Stomach (tissue), 9 donors: Measurements from ENCODE around the gene INPP5J. TPM values are rescaled to one million over a fixed set of nuclear protein-coding genes. Genes with fewer than 3 reads are reported as not detected.

Source experiments
- DNase-seq, 2 donors: peaks; one replicate each; pipeline versions ENCODE4 v3.0.0 to v3.0.0-alpha.2; 2013 to 2019
- H3K27ac ChIP-seq, 5 donors: fragments of 200-600 bp in 4 of 5; sonication (generic) in 4 of 5; one replicate each; pipeline ENCODE4 v1.5.1; 2013 to 2019; ENCODE audit warnings: mild to moderate bottlenecking in 1 of 5, moderate library complexity in 1 of 5
- H3K27me3 ChIP-seq, 3 donors: fragments of 200-600 bp; sonication (generic); one replicate each; pipeline ENCODE4 v1.5.1; 2017 to 2019; ENCODE audit warnings: mixed run types in 1 of 3
- H3K36me3 ChIP-seq, 4 donors: fragments of 200-600 bp; sonication (generic); 1 replicate in 3 of 4; 2 replicates in 1 of 4; pipeline ENCODE4 v1.5.1; 2016 to 2019
- H3K4me1 ChIP-seq, 4 donors: fragments of 200-600 bp; sonication (generic); one replicate each; pipeline ENCODE4 v1.5.1; 2016 to 2019
- H3K4me3 ChIP-seq, 4 donors: fragments of 200-600 bp; sonication (generic) in 3 of 4; one replicate each; pipeline ENCODE4 v1.5.1; 2016 to 2019; ENCODE audit warnings: mild to moderate bottlenecking in 1 of 4
- H3K9me3 ChIP-seq, 4 donors: fragments of 200-600 bp; sonication (generic); one replicate each; pipeline ENCODE4 v1.5.1; 2016 to 2019
- EP300 ChIP-seq: sonication (generic); formaldehyde crosslinking; IDR thresholded peaks from one replicate; pipeline ENCODE4 v1.6.1; 2017; ENCODE audit warnings: antibody characterized with exemption
- POLR2A ChIP-seq, 4 donors: fragments of 450-650 bp; IDR thresholded peaks; one replicate each; pipeline ENCODE4 v1.6.1; 2016; ENCODE audit warnings: antibody characterized with exemption in 4 of 4, control low read depth in 2 of 4, mild to moderate bottlenecking in 1 of 4, moderate library complexity in 1 of 4
- POLR2AphosphoS5 ChIP-seq, 3 donors: sonication (generic); formaldehyde crosslinking; IDR thresholded peaks; one replicate each; pipeline ENCODE4 v1.6.1; 2016; ENCODE audit warnings: antibody characterized with exemption in 3 of 3
- WGBS, 5 donors: extraction: QIAGEN DNeasy Blood & Tissue Kit in 3 of 5; methylation state at CpG; one replicate each; pipeline versions ENCODE4 v1.1.5 to v1.1.7; 2013 to 2018; 5-methylcytosine and 5-hydroxymethylcytosine counted together
- intact Hi-C: fragments of 100-400 bp; cut with DNase I; formaldehyde crosslinking; loops from one replicate; pipeline ENCODE4 v1.15.1; 2023; ENCODE audit warnings: low total_unique reads
- polyA plus RNA-seq, 3 donors: library from polyadenylated mRNA; stranded (reverse); fragments of 200-250 nt; gene quantifications; one replicate each; pipeline ENCODE4 v1.2.3, GENCODE V29; 2013
- total RNA-seq, 5 donors: library from RNA; depleted of rRNA; stranded (reverse); fragments of >200 nt; gene quantifications; one replicate each; pipeline versions ENCODE4 v1.1.0 to v1.2.3, GENCODE V29; 2014 to 2016
- TF ChIP-seq, protein P1 (sequence below), 7 experiments: fragments of 450-650 bp in 4 of 7; fragments of 200-600 bp in 3 of 7; sonication (generic) in 3 of 7; IDR thresholded peaks; one replicate each; pipeline ENCODE4 v1.5.1; 2016 to 2019; ENCODE audit warnings: antibody characterized with exemption in 7 of 7, control low read depth in 2 of 7, mild to moderate bottlenecking in 1 of 7
- donor health status: healthy with polysubstance abuse.
- donor health status: Bipolar disorder and iron deficiency.
- donor health status: healthy.

INPP5J gene
- total and polyA plus RNA-seq, 8 donors = 1.8 to 34.4 (median 9.3) TPM

GRCh38 chr22:31148953-31149627, 26.3 kb downstream of the INPP5J start:
- peak; percentile 79 to 87 for DNase-seq
- Histone ChIP-seq H3K27me3 (no peaks in the 10 kb centered on the region), H3K27ac (peak overlapping the region in 4 of 5 donors; percentile 17 to 75 (median 64)), H3K4me1 (peaks cover 8 to 13% (median 12%) of the 10 kb centered on the region in 4 donors), H3K36me3 (no peaks in the 10 kb centered on the region), H3K4me3 (no peak overlapping the region), H3K9me3 (no peaks in the 10 kb centered on the region)
- intact Hi-C loops = loop anchor here (10.0 kb wide), 1 partner anchor 204 kb away; no protein-coding TSS in a partner anchor
- WGBS, 5 donors = 10 to 18% (median 14%) methylated on average over 5 of the region's 5 CpGs
- no peak for TF ChIP-seq EP300
- no peak for TF ChIP-seq POLR2A (IDR thresholded peaks at IDR 0.05)
- peak in 1 of 3 donors; percentile 42 for TF ChIP-seq POLR2AphosphoS5 (IDR thresholded peaks at IDR 0.05)
- TF ChIP-seq, protein P1, sequence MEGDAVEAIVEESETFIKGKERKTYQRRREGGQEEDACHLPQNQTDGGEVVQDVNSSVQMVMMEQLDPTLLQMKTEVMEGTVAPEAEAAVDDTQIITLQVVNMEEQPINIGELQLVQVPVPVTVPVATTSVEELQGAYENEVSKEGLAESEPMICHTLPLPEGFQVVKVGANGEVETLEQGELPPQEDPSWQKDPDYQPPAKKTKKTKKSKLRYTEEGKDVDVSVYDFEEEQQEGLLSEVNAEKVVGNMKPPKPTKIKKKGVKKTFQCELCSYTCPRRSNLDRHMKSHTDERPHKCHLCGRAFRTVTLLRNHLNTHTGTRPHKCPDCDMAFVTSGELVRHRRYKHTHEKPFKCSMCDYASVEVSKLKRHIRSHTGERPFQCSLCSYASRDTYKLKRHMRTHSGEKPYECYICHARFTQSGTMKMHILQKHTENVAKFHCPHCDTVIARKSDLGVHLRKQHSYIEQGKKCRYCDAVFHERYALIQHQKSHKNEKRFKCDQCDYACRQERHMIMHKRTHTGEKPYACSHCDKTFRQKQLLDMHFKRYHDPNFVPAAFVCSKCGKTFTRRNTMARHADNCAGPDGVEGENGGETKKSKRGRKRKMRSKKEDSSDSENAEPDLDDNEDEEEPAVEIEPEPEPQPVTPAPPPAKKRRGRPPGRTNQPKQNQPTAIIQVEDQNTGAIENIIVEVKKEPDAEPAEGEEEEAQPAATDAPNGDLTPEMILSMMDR (IDR thresholded peaks at IDR 0.05) = peak in 5 of 7 experiments; percentile 88 to 96 (median 89)

GRCh38 chr22:31150615-31151014, 27.8 kb downstream of the INPP5J start:
- 48 to 71% (median 61%) methylated on average over 3 of the region's 3 CpGs for WGBS, 5 donors
- TF ChIP-seq, protein P1 (IDR thresholded peaks at IDR 0.05) = peak in 2 of 7 experiments; percentile 19 to 20
- no peak for TF ChIP-seq POLR2A (IDR thresholded peaks at IDR 0.05)
- TF ChIP-seq POLR2AphosphoS5 (IDR thresholded peaks at IDR 0.05) = no peak
- no peak for TF ChIP-seq EP300
- DNase-seq = peak in 1 of 2 donors; percentile 37
- no peak overlapping the region for H3K4me3 ChIP-seq
- peaks cover 13 to 23% (median 19%) of the 10 kb centered on the region in 4 donors for H3K4me1 ChIP-seq
- H3K9me3 ChIP-seq = no peaks in the 10 kb centered on the region
- no peaks in the 10 kb centered on the region for H3K27me3 ChIP-seq
- intact Hi-C loops = no loop called here
- H3K36me3 ChIP-seq = no peaks in the 10 kb centered on the region
- no peak overlapping the region for H3K27ac ChIP-seq

DNA sequence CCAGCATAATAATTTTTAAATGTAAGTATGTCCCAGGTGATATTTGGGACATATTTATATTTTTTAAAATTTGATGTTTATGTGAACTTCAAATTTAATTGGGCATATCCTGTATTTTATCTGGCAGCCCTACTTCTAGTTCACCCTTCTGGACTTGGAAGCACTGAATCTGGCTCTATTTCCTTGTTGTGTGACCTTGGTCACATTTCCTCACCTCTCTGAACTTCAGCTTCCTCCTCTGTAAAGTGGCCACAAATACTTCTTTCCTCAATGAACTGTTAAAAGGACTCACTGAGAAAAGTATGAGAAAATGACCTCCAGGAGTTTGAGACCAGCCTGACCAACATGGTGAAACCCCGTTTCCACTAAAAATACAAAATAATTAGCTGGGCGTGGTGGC, 29.1 kb downstream of the INPP5J start:
- intact Hi-C loops = no loop called here
- TF ChIP-seq, protein P1 (IDR thresholded peaks at IDR 0.05) = no peak
- TF ChIP-seq POLR2AphosphoS5 (IDR thresholded peaks at IDR 0.05) (no peak), EP300 (no peak), POLR2A (IDR thresholded peaks at IDR 0.05) (no peak)
- Histone ChIP-seq H3K36me3 (no peaks in the 10 kb centered on the region), H3K27me3 (no peaks in the 10 kb centered on the region), H3K27ac (no peak overlapping the region), H3K4me3 (no peak overlapping the region), H3K9me3 (no peaks in the 10 kb centered on the region), H3K4me1 (peaks cover 19 to 32% (median 26%) of the 10 kb centered on the region in 4 donors)
- 88 to 96% (median 92%) methylated on average over 2 of the region's 2 CpGs for WGBS, 5 donors
- DNase-seq = no peak

GRCh38 chr22:31153357-31153756, 30.6 kb downstream of the INPP5J start:
- peak overlapping the region in 2 of 5 donors; percentile 34 to 87 for H3K27ac ChIP-seq
- H3K27me3 ChIP-seq = no peaks in the 10 kb centered on the region
- WGBS, 5 donors = 57 to 78% (median 73%) methylated on average over 3 of the region's 3 CpGs
- H3K9me3 ChIP-seq = no peaks in the 10 kb centered on the region
- TF ChIP-seq POLR2AphosphoS5 (IDR thresholded peaks at IDR 0.05) (no peak), EP300 (no peak), POLR2A (IDR thresholded peaks at IDR 0.05) (no peak)
- TF ChIP-seq, protein P1 (IDR thresholded peaks at IDR 0.05) = no peak
- peaks cover 16 to 30% (median 25%) of the 10 kb centered on the region in 4 donors for H3K4me1 ChIP-seq
- no peak overlapping the region for H3K4me3 ChIP-seq
- H3K36me3 ChIP-seq = no peaks in the 10 kb centered on the region
- DNase-seq = no peak
- intact Hi-C loops = no loop called here
